ENCODE data around the gene SLC22A2. TPM values are rescaled to one million over a fixed set of nuclear protein-coding genes. Genes with fewer than 3 reads are reported as not detected.

Gene SLC22A2
- total and polyA plus RNA-seq, 9 of the 15 experiments (the other 6 are each of a cell fraction or from before 2014, with no cell fraction given) = not detected

GRCh38 chr6:160172704-160173103 is 85.9 kb downstream of the SLC22A2 start (continued):
- TF ChIP-seq CREB3 (tag; conservative IDR thresholded peaks at IDR 0.05; ENCODE audit: low read depth) (no peak), ZNF395 (CRISPR knock-in tag; IDR thresholded peaks at IDR 0.05) (no peak), HOXB6 (CRISPR knock-in tag; IDR thresholded peaks at IDR 0.05; ENCODE audit: borderline replicate concordance) (no peak), NR1H2 (CRISPR knock-in tag; IDR thresholded peaks at IDR 0.05) (no peak), TAF7 (tag; IDR thresholded peaks at IDR 0.05) (no peak), NONO (IDR thresholded peaks at IDR 0.05; ENCODE audit: low read depth in 2 of 2, low read length in 1 of 2) (no peak)

- Histone ChIP-seq H3K79me2 (ENCODE audit: control insufficient read depth, insufficient read depth, low read length) (no peaks in the 10 kb centered on the region), H2AFZ (ENCODE audit: low read depth, low read length) (no peak overlapping the region), H3K9me3 (replicated peaks; ENCODE audit: control insufficient read depth, insufficient read depth, low read depth, low read length) (no peaks in the 10 kb centered on the region), H3K4me2 (ENCODE audit: insufficient read depth, low read length) (no peak overlapping the region), H3K27ac (ENCODE audit: extremely low read depth, low read depth, low read length) (no peak overlapping the region), H3K4me3 (no peak overlapping the region), H3K27me3 (ENCODE audit: control insufficient read depth in 2 of 2, insufficient read depth in 2 of 2, low read length in 2 of 2) (peaks cover 0 to 16% of the 10 kb centered on the region in 2 experiments; a peak in 2 of 5 replicates), H3K4me1 (replicated peaks in 1 of 2; ENCODE audit: control insufficient read depth in 2 of 2, insufficient read depth in 2 of 2, low read length in 2 of 2) (no peaks in the 10 kb centered on the region), H3K9ac (ENCODE audit: insufficient read depth in 1 of 2, low read depth in 2 of 2, low read length in 2 of 2) (no peak overlapping the region), H4K20me1 (replicated peaks; ENCODE audit: control insufficient read depth, insufficient read depth, low read length) (no peaks in the 10 kb centered on the region), H3K9me1 (ENCODE audit: control insufficient read depth, insufficient read depth, low read length) (no peaks in the 10 kb centered on the region), H3K36me3 (ENCODE audit: control insufficient read depth, insufficient read depth, low read length) (no peaks in the 10 kb centered on the region)
- intact Hi-C loops (cut with micrococcal nuclease) = no loop called here
- ATAC-seq (no peak), FAIRE-seq (peak; percentile 11), DNase-seq (ENCODE audit: extremely low read depth in 1 of 4, low spot score in 3 of 4) (no peak)
- ChIA-PET CTCF (ENCODE audit: low intra/inter-chr PET ratio) (no interaction called here), POLR2A (interaction anchor here (0.7 kb wide), 1 partner anchor 9 kb away, joined by 3 read pairs; no protein-coding TSS in a partner anchor)
- BruUV-seq (replicated peaks) = no TSS peak
- in situ Hi-C loops (cut with MboI) = no loop called here
- WGBS (ENCODE audit: insufficient coverage, low coverage, missing lambda C conversion rate) = under 1% methylated on average over 6 of the region's 6 CpGs
- TF ChIP-seq RB1 (IDR thresholded peaks at IDR 0.05; ENCODE audit: low read depth) = no peak
- no peak for TF ChIP-seq ELK3 (CRISPR knock-in tag; IDR thresholded peaks at IDR 0.05)
- no peak for TF ChIP-seq HCFC1 (IDR thresholded peaks at IDR 0.05; ENCODE audit: low read depth, low read length)
- no peak for TF ChIP-seq TRIM24 (IDR thresholded peaks at IDR 0.05)
- no peak for TF ChIP-seq ZNF639 (CRISPR knock-in tag; conservative IDR thresholded peaks at IDR 0.05 in 1 of 2, IDR thresholded peaks at IDR 0.05 in 1 of 2)
- no peak for TF ChIP-seq ZNF668 (CRISPR knock-in tag; IDR thresholded peaks at IDR 0.05)
- TF ChIP-seq SMAD4 (CRISPR knock-in tag; conservative IDR thresholded peaks at IDR 0.05) = no peak
- no peak for TF ChIP-seq ILK (tag; IDR thresholded peaks at IDR 0.05; ENCODE audit: borderline replicate concordance, low read depth)
- TF ChIP-seq DACH1 (IDR thresholded peaks at IDR 0.05; ENCODE audit: partially characterized antibody) = no peak
Measured at GRCh38 chr6:160170018-160170680, 88.5 kb downstream of the SLC22A2 start.

All from K562 (cell line).